Prostate gland (tissue), 2 donors: ENCODE results near the gene TTLL10. TPM values are rescaled to one million over a fixed set of nuclear protein-coding genes. Genes with fewer than 3 reads are reported as not detected.

ENCODE experiments used
- DNase-seq: peaks from one replicate; pipeline ENCODE4 v3.0.0-alpha.2; 2019; ENCODE audit warnings: low spot score
- H3K27ac ChIP-seq, 2 donors: fragments of 200-600 bp; sonication (generic); 2 replicates each; pipeline ENCODE4 v1.5.1; 2017 to 2019
- H3K27me3 ChIP-seq: fragments of 200-600 bp; sonication (generic); replicated peaks from 2 replicates; pipeline ENCODE4 v1.5.1; 2019; ENCODE audit not compliant: insufficient read depth
- H3K36me3 ChIP-seq, 2 donors: fragments of 200-600 bp; sonication (generic); 1 replicate in 1 of 2; 2 replicates in 1 of 2; pipeline versions ENCODE4 v1.5.1 to v1.8.1; 2017 to 2019
- H3K4me1 ChIP-seq: fragments of 200-600 bp; sonication (generic); replicated peaks from 2 replicates; pipeline ENCODE4 v1.5.1; 2019
- H3K4me3 ChIP-seq, 2 donors: fragments of 200-600 bp; sonication (generic); 2 replicates each; pipeline ENCODE4 v1.5.1; 2017 to 2019
- H3K9me3 ChIP-seq: fragments of 200-600 bp; sonication (generic); 2 replicates; pipeline ENCODE4 v1.5.1; 2017
- POLR2A ChIP-seq: fragments of 450-650 bp; IDR thresholded peaks from one replicate; pipeline ENCODE4 v1.6.1; 2016; ENCODE audit warnings: antibody characterized with exemption, mild to moderate bottlenecking
- POLR2AphosphoS5 ChIP-seq: sonication (generic); formaldehyde crosslinking; IDR thresholded peaks from one replicate; pipeline ENCODE4 v1.6.1; 2017; ENCODE audit warnings: antibody characterized with exemption
- WGBS: methylation state at CpG from one replicate; pipeline ENCODE4 v1.1.5; 2018; 5-methylcytosine and 5-hydroxymethylcytosine counted together
- intact Hi-C: fragments of 100-400 bp; cut with DNase I; formaldehyde crosslinking; loops from one replicate; pipeline ENCODE4 v1.14.2; 2022
- total RNA-seq, 2 donors: library from RNA; depleted of rRNA; stranded (reverse); fragments of >200 nt; gene quantifications; one replicate each; pipeline ENCODE4 v1.1.0, GENCODE V29; 2016
- TF ChIP-seq, protein P1 (sequence below), 4 experiments: fragments of 200-600 bp in 2 of 4; fragments of 450-650 bp in 2 of 4; sonication (generic) in 2 of 4; IDR thresholded peaks; 1 replicate in 3 of 4; 2 replicates in 1 of 4; pipeline ENCODE4 v1.5.1; 2016 to 2019; ENCODE audit warnings: antibody characterized with exemption in 4 of 4, mild to moderate bottlenecking in 2 of 4, moderate library complexity in 2 of 4

TTLL10 gene
- total RNA-seq, 2 donors from 2014 or later, result 0.77 to 7.3 TPM

DNA sequence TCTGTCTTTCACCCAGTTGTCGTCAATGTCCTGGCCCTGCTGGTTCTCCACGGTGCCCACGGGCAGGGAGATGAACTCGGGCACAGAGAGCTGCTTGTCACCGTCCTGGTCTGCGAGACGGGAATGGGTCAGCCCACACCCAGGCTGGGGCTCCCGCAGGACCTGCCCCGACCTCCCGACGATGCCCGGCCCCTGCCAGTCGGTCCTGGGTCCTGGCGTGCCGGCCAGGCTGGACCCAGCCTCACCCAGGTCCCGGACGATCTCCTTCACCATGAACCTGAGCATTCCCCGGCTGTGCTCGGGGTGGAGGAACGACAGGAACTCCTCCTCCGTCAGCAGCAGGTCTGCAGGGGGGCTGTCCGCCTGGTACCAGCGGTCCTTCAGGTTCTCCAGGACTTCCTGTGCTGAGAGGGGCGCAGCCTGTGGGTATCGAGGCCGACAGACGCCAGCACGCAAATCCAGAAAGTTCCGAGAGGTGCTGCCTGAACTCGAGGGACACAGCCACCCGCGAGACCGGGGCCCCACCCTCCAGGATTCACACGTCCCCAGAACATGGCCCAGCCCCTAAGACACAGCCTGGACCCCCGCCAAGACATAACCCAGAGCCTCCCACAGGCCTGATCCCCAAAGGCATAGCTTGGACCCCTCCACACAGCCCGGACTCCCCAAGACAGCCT is 45.0 kb downstream of the TTLL10 start:
- TF ChIP-seq POLR2A (no peak), POLR2AphosphoS5 (no peak)
- TF ChIP-seq, protein P1, sequence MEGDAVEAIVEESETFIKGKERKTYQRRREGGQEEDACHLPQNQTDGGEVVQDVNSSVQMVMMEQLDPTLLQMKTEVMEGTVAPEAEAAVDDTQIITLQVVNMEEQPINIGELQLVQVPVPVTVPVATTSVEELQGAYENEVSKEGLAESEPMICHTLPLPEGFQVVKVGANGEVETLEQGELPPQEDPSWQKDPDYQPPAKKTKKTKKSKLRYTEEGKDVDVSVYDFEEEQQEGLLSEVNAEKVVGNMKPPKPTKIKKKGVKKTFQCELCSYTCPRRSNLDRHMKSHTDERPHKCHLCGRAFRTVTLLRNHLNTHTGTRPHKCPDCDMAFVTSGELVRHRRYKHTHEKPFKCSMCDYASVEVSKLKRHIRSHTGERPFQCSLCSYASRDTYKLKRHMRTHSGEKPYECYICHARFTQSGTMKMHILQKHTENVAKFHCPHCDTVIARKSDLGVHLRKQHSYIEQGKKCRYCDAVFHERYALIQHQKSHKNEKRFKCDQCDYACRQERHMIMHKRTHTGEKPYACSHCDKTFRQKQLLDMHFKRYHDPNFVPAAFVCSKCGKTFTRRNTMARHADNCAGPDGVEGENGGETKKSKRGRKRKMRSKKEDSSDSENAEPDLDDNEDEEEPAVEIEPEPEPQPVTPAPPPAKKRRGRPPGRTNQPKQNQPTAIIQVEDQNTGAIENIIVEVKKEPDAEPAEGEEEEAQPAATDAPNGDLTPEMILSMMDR (IDR thresholded peaks at IDR 0.05), result no peak
- H3K4me3 ChIP-seq, result no peak overlapping the region
- WGBS, result 94% methylated on average over 36 of the region's 36 CpGs
- H3K36me3 ChIP-seq, result peaks cover 7 to 26% of the 10 kb centered on the region in 2 donors
- H3K9me3 ChIP-seq, result no peaks in the 10 kb centered on the region
- H3K27ac ChIP-seq, result no peak overlapping the region
- no peak for DNase-seq
- intact Hi-C loops, result no loop called here
- H3K27me3 ChIP-seq, result no peaks in the 10 kb centered on the region
- no peaks in the 10 kb centered on the region for H3K4me1 ChIP-seq

DNA sequence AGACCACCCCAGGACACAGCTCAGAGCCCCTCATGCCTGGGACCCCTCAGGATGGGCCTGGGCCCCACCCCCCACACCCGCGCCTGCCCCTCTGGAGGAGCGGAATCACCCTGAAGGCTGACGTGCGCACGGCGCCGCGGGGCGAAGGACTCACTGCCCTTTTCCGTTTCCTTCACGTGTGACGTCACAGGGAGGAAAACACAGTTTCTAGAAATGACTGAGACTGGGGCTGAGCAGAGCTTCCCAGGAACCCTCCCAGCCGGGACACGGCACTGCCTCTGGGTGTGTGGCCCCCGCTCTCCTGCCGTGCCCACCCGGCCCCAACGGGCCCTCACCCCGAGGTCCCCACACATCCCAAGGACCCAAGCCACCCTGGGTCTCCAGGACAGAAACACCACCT is 45.7 kb downstream of the TTLL10 start:
- Histone ChIP-seq H3K36me3 (peaks cover 7 to 28% of the 10 kb centered on the region in 2 donors), H3K9me3 (no peaks in the 10 kb centered on the region), H3K27me3 (no peaks in the 10 kb centered on the region), H3K4me3 (no peak overlapping the region), H3K27ac (no peak overlapping the region), H3K4me1 (no peaks in the 10 kb centered on the region)
- 94% methylated on average over 19 of the region's 20 CpGs for WGBS
- intact Hi-C loops, result no loop called here
- TF ChIP-seq POLR2AphosphoS5, result no peak
- TF ChIP-seq, protein P1 (IDR thresholded peaks at IDR 0.05), result no peak
- DNase-seq, result no peak

DNA sequence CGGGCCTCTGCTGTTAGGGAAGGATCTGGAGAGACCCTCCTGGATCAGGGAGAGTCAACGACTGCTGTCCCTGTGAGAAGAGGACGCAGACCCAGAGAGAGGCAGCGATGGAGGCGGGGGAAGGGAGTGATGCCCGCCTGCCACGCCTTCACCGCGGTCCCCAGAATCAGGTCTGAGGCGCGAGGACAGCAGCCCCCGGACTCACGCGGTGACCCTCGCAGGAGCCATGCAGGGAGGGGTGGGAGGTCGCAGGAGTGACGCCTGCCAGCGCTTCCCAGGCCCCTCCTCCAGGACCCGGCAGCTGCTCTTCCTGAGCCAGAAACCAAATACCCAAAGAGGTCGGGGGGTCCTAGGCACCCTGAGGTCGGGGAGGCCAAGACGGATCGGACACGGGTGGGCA is 46.5 kb downstream of the TTLL10 start:
- Histone ChIP-seq H3K27me3 (no peaks in the 10 kb centered on the region), H3K9me3 (no peaks in the 10 kb centered on the region), H3K36me3 (peaks cover 7 to 28% of the 10 kb centered on the region in 2 donors), H3K4me1 (no peaks in the 10 kb centered on the region), H3K27ac (no peak overlapping the region), H3K4me3 (no peak overlapping the region)
- DNase-seq, result no peak
- TF ChIP-seq, protein P1 (IDR thresholded peaks at IDR 0.05), result no peak
- TF ChIP-seq POLR2AphosphoS5 (no peak), POLR2A (no peak)
- WGBS, result 87% methylated on average over 24 of the region's 24 CpGs
- intact Hi-C loops, result no loop called here

DNA sequence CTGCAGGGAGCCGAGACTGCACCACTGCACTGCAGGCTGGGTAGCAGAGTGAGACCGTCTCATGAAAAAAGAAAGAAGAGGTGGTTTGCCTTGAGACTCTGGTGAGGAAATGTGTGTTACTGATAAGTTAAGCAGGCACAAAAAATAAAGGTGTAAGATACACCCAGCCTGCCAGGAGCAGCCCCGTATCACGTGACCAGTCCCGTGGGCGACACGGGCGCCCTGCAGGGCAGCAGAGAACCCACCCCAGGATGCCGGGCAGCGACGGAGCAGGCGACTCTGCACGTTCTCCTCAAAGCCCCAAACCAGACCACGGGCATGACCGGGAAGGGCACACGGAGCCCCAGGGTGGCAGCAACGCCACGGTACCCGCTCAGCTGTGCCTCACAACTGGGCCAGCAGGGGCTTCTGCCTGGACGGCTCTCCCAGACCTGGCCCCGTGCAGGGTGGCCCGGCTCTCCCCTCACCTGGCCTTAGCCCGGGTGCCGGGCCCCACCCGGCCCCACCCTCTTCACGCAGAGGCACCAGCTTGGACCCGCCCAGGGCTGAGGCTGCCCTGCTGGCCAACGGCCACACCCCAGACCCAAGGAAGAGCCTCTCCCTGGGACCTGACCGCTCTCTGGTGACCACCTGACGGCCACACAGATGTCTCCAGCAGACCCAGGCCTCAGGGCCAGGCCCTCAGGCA is 48.4 kb downstream of the TTLL10 start:
- no peak for DNase-seq
- intact Hi-C loops, result no loop called here
- WGBS, result 93% methylated on average over 23 of the region's 30 CpGs

More for the DNA sequence above, 48.4 kb downstream of the TTLL10 start:
- Histone ChIP-seq H3K36me3 (peaks cover 7 to 25% of the 10 kb centered on the region in 2 donors), H3K4me3 (no peak overlapping the region), H3K27ac (no peak overlapping the region), H3K27me3 (no peaks in the 10 kb centered on the region), H3K9me3 (no peaks in the 10 kb centered on the region), H3K4me1 (no peaks in the 10 kb centered on the region)
- TF ChIP-seq POLR2AphosphoS5 (no peak), POLR2A (no peak)
- TF ChIP-seq, protein P1 (IDR thresholded peaks at IDR 0.05), result no peak
